GM19438 (cell line): Measurements from ENCODE around the gene CNDP2.

ENCODE experiments used
- ATAC-seq: cut with Tn5 transposase; IDR thresholded peaks from one replicate; pipeline ENCODE4 v1.9.1; 2021; ENCODE audit warnings: low read depth; ENCODE audit not compliant: unreplicated experiment

Gene CNDP2

GRCh38 chr18:74532511-74533025 is 36.4 kb downstream of the CNDP2 start:
- no peak for ATAC-seq

GRCh38 chr18:74533666-74534065 is 37.5 kb downstream of the CNDP2 start:
- ATAC-seq = no peak

GRCh38 chr18:74534150-74534969 is 38.2 kb downstream of the CNDP2 start, which contains the start of gene CNDP1:
CNDP1 (plus strand) TSS chr18:74534500; CDS start chr18:74534668, 168 bp downstream.
- no peak for ATAC-seq

GRCh38 chr18:74534981-74535649 is 39.0 kb downstream of the CNDP2 start:
- ATAC-seq = no peak

- ATAC-seq = no peak
Observed at GRCh38 chr18:74539289-74539688, 43.1 kb downstream of the CNDP2 start.

- ATAC-seq = no peak
Observed at GRCh38 chr18:74540652-74541421, 44.7 kb downstream of the CNDP2 start.

- ATAC-seq = no peak
Observed at GRCh38 chr18:74541703-74542555, 45.8 kb downstream of the CNDP2 start.

GRCh38 chr18:74544898-74545297 is 48.7 kb downstream of the CNDP2 start:
- no peak for ATAC-seq

GRCh38 chr18:74546007-74546406 is 49.8 kb downstream of the CNDP2 start:
- no peak for ATAC-seq

GRCh38 chr18:74546751-74547530 is 50.8 kb downstream of the CNDP2 start:
- no peak for ATAC-seq

GRCh38 chr18:74547860-74548259 is 51.7 kb downstream of the CNDP2 start:
- ATAC-seq = no peak

GRCh38 chr18:74549591-74550104 is 53.5 kb downstream of the CNDP2 start:
- ATAC-seq = no peak

- ATAC-seq = no peak
Observed at GRCh38 chr18:74550886-74551285, 54.7 kb downstream of the CNDP2 start.

- no peak for ATAC-seq
Observed at GRCh38 chr18:74551452-74551851, 55.3 kb downstream of the CNDP2 start.

GRCh38 chr18:74551936-74552555 is 55.9 kb downstream of the CNDP2 start:
- ATAC-seq = peak; percentile 98

- ATAC-seq = no peak
Observed at GRCh38 chr18:74556126-74556525, 60.0 kb downstream of the CNDP2 start.

- no peak for ATAC-seq
Observed at GRCh38 chr18:74558096-74558495, 61.9 kb downstream of the CNDP2 start.

GRCh38 chr18:74562131-74562730 is 66.1 kb downstream of the CNDP2 start:
- ATAC-seq = no peak
